HG02798 (cell line): ENCODE results near the gene RUSC2.
A peak's percentile ranks its signal among the peaks of the same experiment; 100 is the strongest.
"Not testable (repeated sequence)": the region's sequence is repeated elsewhere in the genome, so short reads cannot be mapped to it uniquely, and the experiment has no call there.

Experiments used
- ATAC-seq: cut with Tn5 transposase; IDR thresholded peaks from one replicate; pipeline ENCODE4 v1.9.1; 2021; ENCODE audit warnings: mild to moderate bottlenecking; ENCODE audit not compliant: unreplicated experiment, poor library complexity

Gene RUSC2

GRCh38 chr9:35490155-35490909 is 421 bp downstream of the RUSC2 start:
- ATAC-seq, result peak; percentile 15

DNA sequence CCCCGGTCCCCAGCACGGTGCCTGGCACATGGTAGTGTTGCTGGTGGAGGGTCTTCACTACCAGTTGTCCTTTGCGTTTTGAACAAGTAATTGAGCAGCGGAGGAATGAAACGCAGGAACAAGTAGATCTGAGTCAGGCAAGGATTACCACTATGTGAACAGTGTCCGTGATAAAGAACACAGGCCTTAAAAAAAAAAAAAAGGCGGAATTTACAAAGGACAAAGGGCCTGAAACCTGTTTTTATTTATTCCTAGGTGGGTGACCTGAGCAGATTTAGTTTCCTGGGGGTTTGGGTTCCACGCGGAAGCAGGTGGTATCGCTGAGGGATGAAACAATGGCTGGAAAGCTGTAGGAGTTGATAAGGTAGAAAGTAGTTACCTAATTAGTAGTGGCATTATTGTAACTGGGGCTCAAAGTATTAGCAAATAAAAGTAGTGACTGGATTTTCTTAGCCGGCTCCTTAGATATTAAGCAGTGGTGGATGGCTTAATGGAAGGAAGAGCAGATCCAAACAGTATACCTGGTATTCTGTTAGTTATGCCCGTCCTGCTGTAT is 1.1 kb downstream of the RUSC2 start:
- no peak for ATAC-seq

DNA sequence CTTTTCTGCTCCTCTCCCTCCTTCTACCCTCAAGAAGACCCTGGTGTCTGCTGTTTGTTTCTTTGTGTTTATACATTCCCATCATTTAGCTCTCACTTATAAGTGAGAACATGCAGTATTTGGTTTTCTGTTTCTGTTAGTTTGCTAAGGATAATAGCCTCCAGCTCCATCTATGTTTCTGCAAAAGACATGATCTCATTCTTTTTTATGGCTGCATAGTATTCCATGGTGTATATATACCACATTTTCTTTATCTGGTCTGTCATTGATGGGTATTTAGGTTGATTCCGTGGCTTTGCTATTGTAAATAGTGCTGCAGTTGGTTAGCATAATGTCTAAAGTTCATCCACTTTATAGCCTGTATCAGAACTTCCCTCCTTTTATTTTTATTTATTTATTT is 3.2 kb downstream of the RUSC2 start:
- ATAC-seq, result not testable (repeated sequence)

DNA sequence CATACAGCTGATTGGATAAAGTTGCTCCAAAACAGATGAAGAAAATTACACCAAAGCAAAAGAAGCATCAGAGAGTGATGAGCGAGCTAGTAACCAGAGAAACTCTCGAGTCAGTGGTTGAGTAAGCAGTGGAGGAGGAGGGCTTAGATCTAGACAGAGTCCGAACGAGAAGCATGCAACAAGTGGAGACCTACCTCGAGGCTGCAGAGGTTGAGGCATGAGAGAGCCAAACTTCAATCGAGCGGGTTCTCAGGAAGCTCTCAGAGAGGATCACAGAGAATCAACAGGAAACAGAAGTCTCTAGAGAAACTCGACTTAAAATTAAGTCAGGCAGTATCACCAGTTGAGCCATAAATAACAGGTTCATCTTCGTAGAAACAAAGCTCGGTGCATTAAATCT is 6.1 kb downstream of the RUSC2 start:
- ATAC-seq, result no peak

DNA sequence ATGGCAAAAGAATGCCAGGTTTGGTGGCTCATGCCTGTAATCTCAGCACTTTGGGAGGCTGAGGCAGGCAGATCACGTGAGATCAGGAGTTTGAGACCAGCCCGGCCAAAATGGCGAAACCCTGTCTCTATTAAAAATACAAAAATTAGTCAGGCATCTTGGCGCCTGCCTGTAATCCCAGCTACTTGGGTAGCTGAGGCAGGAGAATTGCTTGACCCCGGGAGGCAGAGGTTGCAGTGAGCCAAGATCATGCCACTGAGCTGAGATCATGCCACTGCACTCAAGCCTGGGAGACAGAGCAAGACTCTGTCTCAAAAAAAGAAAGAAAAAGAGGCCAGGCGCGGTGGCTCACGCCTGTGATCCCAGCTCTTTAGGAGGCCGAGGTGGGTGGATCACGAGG is 8.3 kb downstream of the RUSC2 start:
- not testable (repeated sequence) for ATAC-seq

- no peak for ATAC-seq
Observed at GRCh38 chr9:35499029-35499700, 9.3 kb downstream of the RUSC2 start.

GRCh38 chr9:35499701-35500030 is 9.8 kb downstream of the RUSC2 start:
- ATAC-seq, result no peak

DNA sequence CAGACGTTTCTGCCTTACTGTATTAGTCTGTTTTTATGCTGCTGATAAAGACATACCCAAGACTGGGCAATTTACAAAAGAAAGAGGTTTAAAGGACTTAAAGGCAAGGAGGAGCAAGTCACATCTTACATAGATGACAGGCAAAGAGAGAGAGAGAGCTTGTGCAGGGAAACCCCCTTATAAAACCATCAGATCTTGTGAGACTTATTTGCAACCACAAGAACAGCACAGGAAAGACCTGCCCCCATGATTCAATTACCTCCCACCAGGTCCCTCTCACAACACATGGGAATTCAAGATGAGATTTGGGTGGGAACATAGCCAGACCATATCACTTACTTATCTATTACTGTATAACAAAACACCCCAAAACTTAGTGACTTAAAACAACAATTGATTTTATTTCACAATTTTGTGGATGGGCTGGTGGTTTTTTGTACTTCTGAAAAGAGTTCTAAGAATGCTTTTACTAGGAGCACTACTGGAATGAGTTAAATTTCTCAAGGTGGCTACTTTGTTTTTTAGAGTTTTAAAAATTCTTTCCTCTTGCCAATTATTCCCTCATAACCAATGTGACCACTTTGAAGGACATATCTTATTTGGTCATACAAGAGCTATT is 10.3 kb downstream of the RUSC2 start:
- ATAC-seq, result no peak

DNA sequence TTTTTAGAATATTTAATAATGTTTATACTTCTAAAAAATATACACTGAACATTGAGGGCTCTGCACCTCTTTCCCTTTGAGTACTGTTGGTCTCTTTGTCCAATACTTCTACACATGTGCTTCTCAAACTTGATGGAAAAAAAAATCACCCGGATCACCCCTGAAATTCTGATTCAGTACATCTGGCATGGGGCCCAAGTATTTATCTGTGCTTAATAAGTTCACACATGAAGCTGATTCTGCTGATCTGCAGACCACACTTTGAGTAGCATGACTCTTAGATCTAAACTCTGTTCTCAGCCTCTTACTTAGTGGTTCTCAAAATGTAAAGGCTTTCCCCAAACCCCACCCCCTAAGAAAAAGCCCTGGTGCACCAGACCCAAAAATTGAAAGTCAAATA is 12.0 kb downstream of the RUSC2 start:
- ATAC-seq, result no peak

- no peak for ATAC-seq
Observed at GRCh38 chr9:35506359-35506758, 16.4 kb downstream of the RUSC2 start.

DNA sequence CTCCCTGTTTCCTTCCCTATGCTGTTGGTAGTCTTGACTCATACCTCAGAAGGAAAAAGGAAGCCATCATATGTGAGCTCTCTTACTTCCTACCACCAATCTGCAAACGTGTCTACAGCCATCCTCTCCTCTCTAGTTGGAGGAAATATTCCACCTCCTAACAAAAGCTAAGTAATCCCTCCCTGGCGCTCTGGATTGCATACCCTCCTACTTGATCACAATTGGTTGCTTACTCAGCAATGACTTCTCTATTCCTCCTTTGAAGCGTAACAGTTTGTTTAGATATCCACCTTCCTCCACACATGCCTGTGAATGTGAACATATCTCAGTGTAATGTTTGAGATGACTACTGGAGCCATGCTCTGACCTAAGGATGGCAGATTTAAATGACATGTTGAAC is 18.2 kb downstream of the RUSC2 start:
- ATAC-seq, result no peak

DNA sequence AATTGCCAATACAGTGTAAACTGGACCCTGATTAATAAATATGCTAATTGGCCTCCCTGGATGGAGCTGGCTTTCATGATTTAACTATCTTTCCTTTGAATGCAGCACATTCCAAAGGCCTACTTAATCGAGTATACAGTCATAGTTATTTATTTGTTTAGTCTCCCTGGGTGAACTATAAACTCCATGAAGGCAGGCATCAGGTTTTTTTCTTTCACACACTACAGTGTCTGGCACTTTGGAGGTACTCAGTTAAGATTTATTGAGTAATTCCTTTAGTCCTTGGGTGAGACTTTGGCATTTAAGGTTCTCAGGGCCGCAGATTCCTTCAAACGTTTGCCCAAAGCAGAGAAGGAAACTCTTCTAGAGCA is 20.5 kb downstream of the RUSC2 start:
- ATAC-seq, result no peak

DNA sequence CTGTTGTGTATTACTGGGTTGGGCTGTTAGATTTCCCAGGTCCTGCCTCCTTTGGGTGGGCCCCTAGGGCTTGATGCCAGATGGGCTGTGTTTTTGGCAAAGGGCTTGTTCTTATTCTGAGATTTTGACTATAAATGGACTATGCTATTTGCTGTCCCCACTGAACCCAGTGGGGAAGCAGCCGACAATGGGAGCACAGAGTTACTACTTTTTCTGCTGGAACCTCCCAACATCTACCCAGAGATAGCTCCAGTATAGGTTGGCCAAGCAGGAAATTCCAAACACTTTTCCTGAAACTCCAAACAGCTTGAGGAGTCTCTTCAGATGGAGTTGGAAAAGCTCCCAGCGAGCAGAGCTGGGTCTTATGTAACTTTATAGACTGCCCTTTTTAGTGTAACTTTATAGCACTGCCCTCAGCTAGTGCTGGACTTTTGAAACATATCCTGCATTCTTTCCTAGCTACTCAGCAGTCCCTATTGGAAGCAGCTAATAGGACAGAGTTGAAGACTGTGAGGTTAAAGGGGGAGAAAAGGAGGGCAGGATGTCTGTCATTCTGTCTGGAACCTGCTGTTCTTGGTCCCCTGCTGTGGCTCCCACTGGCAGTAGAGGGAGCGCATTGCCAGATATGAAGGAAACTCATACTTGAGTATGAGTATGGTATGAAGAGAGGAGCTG is 21.0 kb downstream of the RUSC2 start:
- no peak for ATAC-seq

- no peak for ATAC-seq
Observed at GRCh38 chr9:35511453-35511852, 21.5 kb downstream of the RUSC2 start.

GRCh38 chr9:35515766-35516165 is 25.9 kb downstream of the RUSC2 start:
- no peak for ATAC-seq

DNA sequence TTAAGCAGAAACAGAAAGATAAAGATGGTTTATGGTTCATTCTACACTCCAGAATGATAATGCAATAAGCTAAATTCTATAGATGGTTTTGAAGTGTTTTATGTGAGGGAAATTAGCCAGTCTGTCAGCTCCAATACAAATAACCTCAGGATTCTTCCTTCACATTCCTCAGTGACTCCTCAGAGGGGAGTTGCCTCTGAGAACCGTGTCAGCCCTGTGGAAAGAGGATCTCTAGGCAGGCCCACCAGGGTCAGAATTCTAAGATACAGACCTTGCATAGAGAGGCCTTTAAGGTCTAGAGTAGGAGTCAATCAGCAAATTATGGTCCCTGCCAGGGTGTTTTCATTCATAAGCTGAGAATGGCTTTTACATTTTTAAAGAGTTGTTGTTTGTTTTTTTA is 26.6 kb downstream of the RUSC2 start:
- no peak for ATAC-seq

- no peak for ATAC-seq
Observed at GRCh38 chr9:35517131-35517530, 27.2 kb downstream of the RUSC2 start.

DNA sequence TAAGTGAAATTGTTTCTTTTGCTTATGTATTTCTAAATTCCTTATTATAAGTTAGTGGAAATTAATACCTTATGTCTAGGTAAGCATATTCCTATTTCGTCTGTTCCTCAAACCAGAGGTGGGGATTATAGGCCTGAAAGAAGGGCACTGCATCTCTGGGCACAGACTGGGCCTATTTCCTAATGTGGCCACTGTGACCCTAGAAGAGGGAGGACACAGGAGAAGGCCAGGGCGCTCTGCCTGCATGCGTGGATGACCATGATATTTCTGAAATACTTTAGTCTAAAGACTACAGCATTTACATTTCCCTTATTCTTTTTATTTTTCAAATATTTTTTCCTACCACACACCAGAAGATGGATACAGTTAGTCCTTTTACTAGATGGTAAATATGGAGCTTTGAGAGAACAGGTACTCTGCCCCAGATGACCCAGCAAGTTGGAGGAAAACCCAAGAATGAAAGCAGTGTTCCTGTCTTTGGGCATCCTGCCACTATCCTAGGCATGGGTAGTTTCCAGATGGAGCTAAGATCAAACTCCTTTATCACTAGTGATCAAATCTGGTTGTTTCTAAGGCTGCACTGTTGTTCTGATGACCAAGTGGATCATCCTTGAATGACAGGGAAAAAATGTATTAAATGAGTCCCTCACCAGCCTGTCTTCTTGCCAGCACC is 27.8 kb downstream of the RUSC2 start:
- ATAC-seq, result no peak

DNA sequence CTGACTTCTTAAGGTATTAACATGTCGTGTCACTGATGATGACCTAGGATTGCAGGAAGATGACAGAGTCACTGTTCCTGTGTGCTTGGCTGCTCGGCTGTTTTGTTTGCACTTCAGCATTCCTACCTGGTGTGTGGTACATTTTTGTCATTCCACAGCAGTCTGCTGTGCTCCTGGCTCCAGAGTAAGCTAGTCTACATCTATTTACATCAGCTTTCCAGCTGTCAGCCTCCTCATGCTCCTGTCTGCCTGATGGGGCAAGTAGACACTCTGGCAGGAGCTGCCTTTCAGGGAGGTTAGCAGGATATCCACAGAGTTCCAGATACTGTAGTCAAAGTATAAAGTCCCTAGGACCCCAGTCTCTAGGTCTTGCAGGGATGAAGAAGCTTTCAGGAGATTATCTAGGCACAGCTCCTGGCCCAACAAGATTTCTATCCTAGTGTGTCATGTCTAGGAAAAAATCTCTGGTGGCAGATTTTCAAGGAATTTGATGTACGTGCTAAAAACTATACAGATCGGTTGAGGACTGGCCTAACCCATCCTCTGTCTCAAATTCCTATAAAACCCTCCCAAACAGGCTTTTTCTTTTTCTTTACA is 28.4 kb downstream of the RUSC2 start:
- no peak for ATAC-seq
